Measurements from ENCODE around the gene ANKRD23.

ANKRD23 gene

DNA sequence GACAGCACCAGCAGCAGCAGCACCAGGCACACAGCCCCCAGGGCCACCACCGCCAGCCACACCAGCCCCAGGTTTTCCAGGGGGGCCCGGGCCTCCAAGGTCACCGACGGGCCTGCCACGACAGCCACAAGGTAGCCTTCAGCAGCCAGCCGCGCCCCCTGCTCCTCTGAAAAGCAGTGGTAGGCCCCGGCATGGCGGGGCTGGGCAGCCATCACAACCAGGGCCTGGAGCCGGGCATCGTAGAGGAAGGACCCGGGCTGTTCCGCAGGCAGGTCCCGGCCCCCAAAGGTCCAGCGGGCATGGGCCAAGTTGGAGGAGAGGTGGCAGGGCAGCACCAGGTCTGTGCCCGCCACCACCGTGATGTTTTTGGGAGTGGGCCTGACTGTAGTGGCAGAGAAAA is 17.3 kb upstream of the ANKRD23 start:
- no peak for DNase-seq

DNA sequence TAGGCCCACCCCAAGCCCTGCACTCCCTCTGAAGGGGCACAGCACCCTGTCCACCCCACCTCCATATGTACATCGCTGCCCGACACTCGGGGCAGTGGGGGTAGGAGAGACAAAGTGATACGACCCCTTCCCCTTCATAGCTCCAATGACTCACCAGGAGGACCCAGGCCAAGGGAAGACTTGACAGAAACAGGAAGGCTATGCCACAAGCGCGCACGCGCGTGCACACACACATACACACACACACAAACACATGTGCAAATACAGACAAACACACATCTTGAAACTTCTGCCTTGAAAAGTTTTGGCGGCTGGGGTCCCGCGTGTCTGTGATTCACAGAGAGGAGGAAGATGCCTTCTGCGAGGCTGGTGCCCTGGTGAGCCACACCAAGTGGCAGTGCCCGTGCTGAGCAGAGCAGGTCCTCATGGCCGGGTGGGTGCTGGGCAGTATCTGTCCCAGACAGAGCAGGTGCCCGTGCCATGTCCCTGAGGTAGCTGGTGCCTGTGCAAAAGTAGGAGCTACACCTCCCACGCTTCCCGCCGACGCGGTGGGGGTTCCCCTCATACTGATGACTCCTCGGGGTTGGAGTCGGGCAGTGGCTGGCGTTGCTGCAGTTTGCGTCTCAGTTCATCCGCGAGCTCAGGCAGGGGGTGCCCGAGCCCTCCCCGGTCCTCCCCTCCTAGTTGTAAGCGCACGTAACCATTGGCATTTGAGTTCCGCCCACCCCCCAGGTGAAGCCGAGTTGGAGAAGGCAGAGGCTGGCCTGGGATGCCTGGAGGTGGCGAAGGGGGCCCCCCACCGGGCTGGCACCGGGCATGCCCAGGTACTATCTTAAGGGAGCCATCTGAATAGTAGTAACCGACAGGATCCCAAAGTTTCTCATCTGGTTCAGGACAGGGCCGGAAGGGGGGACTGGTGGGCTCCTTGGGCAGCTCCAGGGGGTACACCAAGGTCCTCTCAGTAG is 16.5 kb upstream of the ANKRD23 start:
- peak; percentile 60 for DNase-seq

DNA sequence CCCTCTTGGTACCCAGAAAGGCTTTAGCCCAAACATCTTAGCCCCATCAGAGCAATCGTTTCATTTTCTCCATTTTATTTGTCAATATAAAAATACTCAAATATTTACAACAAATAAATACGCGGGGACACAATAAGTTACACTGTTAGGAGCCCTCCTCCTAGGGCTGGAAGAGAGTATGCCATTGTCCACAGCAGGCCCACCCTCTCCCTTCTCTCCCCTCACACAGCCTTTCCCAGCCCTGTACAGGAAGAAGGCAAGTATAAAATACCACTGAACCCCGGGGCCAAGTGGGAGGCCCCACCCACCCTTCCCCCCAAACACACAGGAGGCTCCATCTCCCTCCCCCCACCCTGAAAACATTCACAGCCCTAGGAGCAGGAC is 15.9 kb upstream of the ANKRD23 start:
- DNase-seq = no peak

DNA sequence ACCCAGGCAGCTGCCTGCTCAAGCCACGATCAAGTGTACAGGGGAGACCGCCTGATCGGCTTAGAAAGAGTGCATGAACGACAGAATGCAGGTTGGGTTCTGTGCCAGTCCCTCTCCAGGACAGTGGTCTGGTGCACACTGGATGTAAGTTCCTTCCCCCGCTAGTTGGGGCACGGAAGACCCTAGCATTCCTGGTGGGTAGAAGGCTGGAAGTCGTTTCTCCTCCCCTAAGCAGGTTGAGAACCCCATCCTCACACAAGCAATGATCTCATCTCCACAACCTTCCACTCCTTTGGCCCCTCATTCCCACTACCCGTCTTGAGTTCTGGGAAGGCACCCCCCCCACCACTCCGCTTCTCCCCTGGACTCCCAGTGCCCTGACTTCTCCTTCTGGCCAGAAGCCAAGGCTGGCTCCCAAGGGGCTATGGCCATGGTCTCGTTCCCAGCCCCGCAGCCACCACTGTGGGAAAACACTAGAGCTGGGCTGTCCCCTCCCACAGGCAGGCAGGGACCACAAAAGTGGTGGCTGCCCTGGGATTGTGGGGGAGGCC is 15.4 kb upstream of the ANKRD23 start:
- no peak for DNase-seq

DNA sequence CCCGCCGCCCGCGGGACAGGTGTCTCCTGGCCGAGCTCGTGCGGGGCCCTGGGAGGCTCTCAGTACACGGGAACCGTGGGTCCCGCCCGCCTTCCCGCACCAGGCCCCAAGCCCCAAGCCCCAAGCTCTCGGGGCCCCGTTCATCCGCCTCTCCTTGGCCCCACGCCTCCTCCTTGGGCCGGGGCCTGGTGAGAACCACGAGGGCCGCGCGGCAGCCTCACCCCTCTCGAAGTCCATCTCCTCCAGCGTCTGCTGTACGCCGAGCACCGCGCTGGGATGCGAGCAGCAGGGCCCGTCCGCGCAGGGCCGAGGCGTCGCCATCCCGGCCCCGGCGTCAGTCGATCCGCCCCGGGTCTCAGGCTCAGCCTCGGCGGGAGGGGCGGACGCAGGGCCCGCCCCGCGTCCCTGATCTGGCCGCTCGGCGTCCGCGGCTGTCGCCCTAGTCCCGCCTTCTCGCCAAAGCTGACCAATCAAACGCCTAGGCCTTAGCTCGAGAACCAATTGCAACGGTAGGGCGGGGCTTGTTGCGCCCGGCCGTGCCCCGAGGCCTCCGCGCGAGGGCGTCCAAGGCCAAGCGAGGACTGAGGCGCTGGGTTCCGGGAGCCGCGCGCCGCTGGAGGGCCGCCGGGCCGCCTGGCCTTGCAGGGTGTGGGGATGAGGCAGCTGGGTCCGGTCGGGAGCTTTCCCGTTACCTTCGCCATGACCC is 14.0 kb upstream of the ANKRD23 start, which contains the start of gene ANKRD39:
Gene ANKRD39, minus strand, starts transcription at position 350 of the 706 bp plus-strand sequence. Its CDS starts 29 bp downstream, at position 321.
- peak; percentile 97 for DNase-seq

DNA sequence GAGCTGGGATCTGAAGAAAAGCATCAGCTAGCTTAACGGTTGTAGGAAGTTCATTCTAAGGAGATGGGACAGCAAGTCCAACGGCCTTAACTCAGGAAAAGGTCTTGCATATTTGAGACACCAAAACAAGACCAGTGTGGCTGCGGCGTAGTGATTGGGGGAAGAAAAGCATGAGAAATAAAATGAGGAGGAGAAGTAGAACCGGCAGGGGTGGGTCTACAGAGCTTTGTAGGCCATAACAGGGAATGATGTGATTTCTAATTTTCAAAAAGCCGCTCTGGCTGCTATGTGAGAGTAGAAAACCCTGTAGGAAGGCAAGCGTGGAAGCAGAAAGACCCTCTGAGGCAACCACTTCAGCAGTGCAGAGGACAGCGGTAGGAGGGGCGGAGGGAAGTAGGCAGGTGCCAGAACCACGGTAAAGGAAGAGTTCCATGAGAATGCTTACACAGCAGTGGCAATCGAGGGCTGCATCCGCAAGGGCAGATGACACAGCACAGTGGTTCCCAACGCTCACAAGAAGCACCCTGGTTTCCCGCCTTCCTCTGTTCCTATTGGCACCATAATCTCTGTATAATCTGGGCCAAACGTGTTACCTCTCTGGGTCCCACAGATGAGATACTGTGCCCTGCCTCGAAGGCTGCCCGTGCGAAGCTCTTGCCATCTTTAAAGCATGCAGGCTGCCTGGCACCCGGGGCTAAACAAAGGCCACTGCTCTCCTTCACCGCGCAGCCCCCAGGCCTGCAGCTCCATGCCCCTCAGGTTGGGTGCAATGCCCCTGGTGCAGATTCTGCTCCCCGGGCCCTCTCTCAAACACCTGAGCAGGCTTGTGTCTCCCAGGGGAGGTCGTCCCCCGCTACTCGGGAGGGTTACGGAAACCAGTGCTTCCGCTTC is 13.2 kb upstream of the ANKRD23 start:
- peak; percentile 34 for DNase-seq

DNA sequence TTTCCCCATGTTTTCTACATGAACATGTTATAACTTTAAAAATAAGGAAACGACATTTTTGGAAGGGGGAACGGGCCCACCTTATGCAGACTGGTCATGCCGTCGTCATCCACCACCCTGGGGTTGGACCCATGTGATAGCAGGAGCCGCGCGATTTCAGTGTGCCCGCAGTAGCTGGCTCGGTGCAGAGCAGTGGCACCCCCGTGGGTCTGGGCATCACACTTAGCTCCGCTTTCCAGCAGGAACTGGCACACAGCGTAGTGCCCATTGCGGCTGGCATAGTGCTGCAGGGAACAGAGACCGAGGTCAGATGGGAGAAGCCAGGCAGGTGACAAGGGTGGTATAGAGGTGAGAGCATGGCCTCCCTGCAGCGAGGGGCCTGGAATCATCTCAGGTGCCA is 9.5 kb upstream of the ANKRD23 start:
- no peak for DNase-seq

DNA sequence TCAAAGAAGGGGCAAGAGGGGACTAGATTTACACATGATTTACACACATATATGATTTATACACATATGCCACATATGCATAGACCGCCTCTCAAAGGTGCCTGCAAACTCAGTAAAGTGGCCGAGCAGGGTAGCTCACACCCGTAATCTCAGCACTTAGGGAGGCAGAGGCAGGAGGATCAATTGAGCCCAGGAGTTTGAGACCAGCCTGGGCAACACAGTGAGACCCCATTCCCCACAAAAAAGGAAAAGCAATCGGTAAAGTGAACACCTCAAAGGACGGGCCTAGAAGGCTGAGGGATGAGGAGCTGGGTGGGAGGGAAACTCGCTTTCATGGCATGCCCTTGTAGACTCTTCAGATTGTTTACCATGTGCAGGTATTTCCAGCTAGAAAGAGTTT is 8.8 kb upstream of the ANKRD23 start:
- DNase-seq = no peak

DNA sequence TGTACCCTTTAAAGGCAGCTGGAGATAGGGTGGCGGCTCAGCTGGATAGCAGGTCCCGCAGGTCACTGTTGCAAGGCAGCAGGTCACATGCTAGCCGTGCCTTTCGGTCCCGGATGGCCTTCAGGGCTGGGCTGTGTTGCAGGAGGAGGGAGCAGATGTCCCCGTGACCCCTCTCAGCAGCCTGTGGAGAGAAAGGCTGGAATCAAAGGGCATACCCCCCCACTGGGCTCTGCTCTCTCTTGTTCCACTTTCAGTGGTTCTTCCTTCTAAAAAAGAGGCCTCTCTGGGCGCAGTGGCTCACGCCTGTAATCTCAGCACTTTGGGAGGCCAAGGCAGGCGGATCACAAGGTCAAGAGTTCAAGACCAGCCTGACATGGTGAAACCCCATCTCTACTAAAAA is 4.4 kb upstream of the ANKRD23 start:
- DNase-seq = peak; percentile 72

DNA sequence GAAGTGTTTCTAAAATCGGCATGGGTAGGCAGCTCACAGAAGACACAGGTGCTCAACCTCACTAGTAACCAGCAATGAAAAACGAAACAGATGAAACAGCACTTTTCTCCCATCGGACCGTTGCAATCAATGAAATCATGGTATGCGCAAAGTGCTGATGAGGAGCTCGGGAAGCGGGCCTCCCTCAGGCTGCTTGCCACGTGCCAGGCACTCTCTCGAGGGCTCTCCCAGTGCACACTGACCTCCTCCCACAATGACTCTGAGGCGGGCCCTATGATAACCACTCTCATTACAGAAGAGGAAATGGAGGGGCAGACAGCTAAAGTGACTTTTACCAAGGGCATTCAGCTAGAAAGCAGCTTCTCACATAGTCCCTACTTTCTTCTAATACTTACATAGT is 3.8 kb upstream of the ANKRD23 start:
- peak; percentile 57 for DNase-seq

DNA sequence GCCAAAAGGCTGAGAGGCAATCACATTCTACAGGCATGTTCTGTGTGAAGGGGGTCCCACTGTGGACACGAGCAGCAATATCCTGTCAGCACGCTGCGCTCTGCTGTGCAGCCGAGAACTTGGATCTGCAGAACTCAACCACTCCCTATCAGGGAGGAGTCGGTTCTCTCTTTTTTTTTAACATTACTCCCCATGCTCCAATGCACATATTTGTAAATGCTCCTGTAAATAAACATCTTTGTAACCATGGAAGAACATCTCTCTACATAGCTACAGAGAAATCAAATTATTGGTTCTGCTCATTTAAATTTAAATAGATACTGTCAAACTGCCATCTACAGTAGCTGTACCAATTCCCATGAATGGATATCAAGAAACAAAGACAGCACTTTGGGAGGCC is 3.0 kb upstream of the ANKRD23 start:
- DNase-seq = no peak

DNA sequence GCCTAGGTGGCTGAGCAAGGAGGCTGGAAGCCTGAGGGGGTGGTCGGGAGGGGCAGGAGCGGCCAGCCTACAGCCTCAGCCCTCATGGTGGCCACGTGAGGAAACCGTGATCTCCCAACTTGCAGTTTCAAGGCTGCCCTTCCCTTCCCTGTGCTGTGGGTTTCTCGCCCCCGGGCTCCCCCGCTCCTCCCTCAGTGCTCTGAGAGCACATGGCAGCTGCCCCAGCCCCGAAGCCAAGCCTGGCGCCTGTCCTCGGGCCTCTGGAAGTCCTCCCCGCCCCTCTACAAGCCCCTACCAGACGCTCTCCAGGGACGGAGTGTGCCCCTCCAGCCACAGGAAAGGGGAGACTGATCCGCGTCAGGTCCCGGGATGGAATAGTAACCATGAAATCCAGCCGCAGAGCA is 586 bp upstream of the ANKRD23 start:
- DNase-seq = no peak

DNA sequence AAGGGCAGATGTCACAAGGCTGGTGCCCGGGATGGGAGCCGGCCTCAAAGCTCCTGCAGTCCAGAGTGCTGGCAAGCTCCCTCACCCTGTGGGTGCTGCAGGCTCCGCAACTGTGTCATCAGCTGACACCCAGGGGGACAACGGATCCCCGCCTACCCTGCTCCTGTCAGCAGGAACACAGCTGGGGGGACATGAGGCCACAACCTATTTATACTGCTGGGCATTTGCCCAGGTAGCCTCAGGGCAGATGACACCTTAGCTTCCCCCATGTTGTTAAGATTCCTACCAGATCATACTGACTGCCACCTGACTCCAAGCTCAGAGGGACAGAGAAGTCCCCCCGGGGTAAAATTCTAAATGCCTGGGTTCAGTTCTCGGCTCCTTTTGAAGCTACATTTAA is 1.2 kb downstream of the ANKRD23 start:
- no peak for DNase-seq

DNA sequence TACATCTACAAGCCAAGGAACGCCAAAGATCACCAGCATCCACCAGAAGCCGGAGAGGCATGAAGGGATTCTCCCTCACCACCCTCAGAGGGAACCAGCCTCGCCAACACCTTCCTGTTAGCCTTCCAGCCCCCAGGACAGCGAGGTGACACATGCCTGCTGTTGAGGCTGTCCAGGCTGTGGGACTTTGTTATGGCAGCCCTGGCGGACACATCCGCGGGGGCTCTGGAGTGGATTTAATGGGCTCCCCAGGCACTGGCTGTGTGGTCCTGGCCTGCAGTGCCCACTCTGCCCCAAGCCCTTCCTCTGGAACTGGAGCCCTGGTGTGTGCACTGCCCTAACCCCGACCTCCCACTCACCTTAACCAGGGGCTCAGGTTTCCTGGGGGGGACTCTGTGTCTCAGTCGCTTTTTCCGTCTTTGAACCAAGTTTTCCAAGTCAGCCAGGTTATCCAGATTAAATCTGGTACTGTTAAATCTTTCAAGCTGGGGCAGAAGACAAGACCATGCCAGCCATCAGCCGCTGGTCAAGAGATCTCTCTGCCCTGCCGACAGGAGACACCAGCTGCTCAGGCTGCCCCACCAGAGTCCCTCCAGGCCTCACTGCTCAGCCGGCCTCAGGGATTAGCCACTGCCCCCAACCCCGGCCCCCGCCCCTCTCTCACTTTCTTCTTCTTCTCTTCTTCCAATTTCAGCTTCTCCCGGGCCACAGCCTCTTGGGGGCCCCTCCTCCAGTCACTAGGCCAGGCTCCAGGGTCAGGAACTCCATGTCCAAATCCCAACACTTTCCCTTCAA is 1.9 kb downstream of the ANKRD23 start:
- no peak for DNase-seq

DNA sequence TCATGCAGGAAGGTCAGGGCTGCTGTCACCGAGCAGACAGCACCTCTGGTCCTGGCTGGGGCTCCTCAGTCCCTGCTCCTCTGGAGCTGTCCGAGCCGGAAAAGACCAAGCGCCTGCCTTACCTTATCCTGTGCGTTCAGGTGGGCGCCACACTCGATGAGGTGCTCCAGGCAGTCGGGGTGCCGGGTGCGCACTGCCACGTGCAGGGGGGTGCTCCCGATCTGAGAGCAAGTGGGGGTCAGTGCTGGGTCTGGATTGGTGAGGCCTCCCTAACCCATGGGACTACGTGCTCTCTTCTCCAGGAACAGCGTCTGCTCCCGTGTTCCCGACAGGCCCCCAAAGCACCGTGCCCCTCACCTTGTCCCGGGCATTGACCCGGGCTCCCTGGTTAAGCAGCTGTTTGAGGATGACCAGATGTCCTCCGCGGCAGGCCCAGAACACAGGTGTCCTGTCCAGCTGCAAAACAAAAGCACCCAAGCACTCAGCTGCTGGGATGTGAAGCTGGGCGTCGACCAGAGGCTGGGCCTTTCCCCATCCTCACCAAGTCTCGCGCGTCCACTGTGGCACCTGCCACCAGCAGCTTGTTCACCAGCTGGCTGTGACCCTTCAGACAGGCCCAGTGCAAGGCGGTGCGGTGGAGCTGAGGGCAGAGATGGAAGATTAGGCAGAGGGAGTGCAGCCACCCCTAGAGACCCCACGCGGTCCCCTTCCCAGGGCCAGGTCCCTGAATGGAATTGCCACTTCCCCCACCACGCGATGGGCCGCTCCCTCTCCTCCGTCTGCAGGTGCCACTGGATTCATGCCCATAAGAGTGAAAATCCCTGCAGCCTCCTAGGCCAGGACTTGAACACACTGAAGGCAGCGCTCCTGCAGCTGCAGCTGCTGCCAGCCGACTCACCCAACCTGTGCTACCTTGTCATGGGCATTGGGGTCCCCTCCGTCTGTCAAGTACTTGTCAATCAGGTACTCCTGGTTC is 3.7 kb downstream of the ANKRD23 start:
- no peak for DNase-seq

DNA sequence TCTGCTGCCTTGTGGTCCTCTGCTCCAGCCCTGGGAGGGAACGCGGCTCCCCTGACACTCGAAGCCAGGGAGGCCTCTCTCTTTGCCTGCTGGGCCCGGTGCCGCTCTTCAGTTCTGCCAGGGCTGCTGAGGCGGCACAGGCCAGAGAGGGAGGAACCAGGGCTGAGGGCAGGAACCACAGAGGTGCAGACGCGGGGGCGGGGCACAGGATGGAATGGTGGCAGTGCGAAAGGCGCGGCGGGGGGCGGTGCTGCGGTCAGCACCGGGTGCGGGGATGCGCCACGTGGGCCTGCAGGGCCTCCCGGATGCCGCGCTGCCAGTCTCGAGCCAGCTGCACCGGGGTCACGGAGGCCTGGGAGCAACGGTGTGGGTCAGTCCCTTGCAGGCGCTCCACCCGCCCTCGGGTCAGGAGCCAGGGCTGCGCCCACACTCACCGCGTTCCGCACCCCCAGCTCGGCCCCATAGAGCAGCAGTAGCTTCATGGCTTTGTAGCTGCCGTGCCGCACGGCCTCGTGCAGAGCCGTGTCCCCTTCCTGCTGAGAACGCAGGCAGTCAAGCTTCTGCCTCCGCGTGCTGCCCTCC is 4.4 kb downstream of the ANKRD23 start:
- DNase-seq = no peak

DNA sequence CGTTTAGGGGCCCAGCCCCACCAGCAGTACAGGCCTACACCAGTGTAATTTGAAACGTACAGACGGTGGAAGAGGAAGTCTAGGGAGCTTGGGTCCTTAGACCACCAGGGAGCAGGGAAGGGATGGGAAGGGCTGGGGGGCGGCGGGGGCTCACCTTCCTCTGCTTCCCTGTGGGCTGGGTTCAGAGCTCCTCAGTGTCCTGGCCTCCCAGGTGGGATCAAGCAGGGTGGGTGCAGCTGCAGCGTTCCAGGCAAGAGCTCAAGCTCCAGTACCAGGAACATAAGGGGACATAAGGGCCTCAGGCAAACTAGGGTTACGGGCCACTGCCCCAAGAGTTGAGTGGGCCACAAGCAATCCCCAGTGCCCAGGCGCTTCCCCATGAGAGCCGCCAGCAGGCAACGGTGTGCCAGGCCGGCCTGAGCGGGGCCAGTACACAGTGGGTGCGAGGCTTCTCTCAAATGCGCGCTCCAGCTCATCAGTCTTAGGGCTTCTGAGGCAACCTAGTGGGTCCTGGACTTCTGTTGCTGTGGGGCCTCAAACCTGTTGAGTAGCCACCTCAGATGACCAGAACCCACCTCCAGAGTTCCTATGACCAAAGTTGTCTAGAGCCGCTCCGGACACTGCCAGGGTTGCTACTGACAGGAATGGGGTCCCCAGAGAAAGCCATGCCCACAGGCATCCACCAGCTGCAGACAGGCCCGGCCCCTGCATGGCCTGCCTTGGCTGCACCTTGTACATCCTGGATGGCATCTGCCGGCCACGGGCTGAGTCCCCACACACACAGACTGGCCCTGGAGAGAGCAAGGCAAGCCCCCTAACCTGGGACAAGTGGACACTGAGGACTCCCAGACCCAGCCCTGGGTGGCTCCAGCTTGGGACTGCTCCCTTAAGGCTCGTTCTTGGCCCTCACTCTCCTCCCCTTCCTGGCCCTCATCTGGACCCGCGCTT is 5.2 kb downstream of the ANKRD23 start:
- DNase-seq = no peak

DNA sequence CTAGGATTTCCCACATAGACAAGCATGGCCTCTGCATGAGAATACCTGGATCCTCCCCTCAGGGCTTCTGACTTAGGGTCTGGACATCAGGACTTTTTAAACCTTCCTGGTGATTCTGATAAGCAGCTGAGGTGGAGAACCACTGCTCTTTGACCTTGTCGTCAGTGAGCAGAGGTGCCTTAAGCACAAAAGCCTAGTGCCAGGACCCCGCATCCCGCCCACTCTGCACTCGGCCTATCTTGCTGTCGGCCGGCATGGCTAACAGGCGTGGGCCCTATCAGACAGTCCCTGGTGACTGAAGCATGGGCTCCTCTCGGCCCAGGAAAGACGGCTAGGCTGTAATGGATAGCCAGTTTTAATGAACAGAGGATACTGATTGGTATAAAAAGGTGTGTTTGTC is 6.2 kb downstream of the ANKRD23 start:
- DNase-seq = no peak

DNA sequence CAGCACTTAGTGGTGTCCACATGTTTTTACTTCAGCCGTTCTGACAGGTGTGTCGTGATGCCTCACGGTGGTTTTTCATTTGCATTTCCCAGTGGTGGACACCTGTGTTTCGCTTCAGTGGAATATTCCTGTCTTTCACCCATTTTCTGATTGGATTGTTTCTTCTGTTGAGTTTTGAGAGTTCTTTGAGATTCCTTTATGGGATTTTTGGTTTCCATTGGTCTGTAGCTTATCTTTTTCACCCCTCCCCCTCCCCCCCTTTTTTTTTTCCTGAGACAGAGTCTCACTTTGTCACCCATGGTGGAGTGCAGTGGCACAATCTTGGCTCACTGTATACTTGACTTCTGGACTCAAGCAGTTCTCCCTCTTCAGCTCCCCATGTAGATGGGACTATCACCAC is 8.0 kb downstream of the ANKRD23 start:
- DNase-seq = no peak
